Measurements from ENCODE around the gene TMEM245. TPM values are rescaled to one million over a fixed set of nuclear protein-coding genes. Genes with fewer than 3 reads are reported as not detected.
"Not testable (repeated sequence)": the region's sequence is repeated elsewhere in the genome, so short reads cannot be mapped to it uniquely, and the experiment has no call there.

TMEM245 gene
- polyA plus RNA-seq, 2 donors, result 4.0 to 7.4 TPM

DNA sequence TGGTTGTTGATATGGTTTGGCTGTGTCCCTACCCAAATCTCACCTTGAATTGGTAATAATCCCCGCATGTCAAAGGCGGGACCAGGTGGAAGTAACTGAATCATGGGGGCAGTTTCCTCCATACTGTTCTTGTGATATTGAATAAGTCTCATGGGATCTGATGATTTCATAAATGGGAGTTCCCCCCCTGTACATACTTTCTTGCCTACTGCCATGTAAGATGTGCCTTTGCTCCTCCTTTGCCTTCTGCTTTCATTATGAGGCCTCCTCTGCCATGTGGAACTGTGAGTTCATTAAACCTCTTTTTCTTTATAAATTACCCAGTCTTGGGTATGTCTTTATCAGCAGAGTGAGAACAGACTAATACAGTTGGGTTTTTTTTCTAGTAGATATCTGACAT is 148.4 kb downstream of the TMEM245 start:
- H3K4me1 ChIP-seq (ENCODE audit: control insufficient read depth in 2 of 2, insufficient read depth in 2 of 2, low read length in 1 of 2); H3K27ac ChIP-seq (ENCODE audit: low read depth in 2 of 2, low read length in 1 of 2); H3K9me3 ChIP-seq (ENCODE audit: control insufficient read depth in 2 of 2, insufficient read depth in 1 of 2, low read depth in 1 of 2, low read length in 1 of 2); H3K36me3 ChIP-seq (ENCODE audit: control insufficient read depth in 2 of 2, insufficient read depth in 2 of 2, low read length in 1 of 2); H3K27me3 ChIP-seq (ENCODE audit: control insufficient read depth in 1 of 2, insufficient read depth in 2 of 2, low read length in 2 of 2); H3K4me3 ChIP-seq (ENCODE audit: low read depth in 1 of 2, low read length in 2 of 2): not testable (repeated sequence)
- WGBS, 2 donors, result 95 to 100% methylated on average over 2 of the region's 2 CpGs

GRCh38 chr9:108967916-108968315 is 151.8 kb downstream of the TMEM245 start:
- Histone ChIP-seq H3K9me3 (ENCODE audit: control insufficient read depth in 2 of 2, insufficient read depth in 1 of 2, low read depth in 1 of 2, low read length in 1 of 2) (no peaks in the 10 kb centered on the region), H3K36me3 (ENCODE audit: control insufficient read depth in 2 of 2, insufficient read depth in 2 of 2, low read length in 1 of 2) (no peaks in the 10 kb centered on the region), H3K27ac (ENCODE audit: low read depth in 2 of 2, low read length in 1 of 2) (no peak overlapping the region), H3K4me3 (ENCODE audit: low read depth in 1 of 2, low read length in 2 of 2) (no peak overlapping the region), H3K4me1 (ENCODE audit: control insufficient read depth in 2 of 2, insufficient read depth in 2 of 2, low read length in 1 of 2) (no peaks in the 10 kb centered on the region), H3K27me3 (ENCODE audit: control insufficient read depth in 1 of 2, insufficient read depth in 2 of 2, low read length in 2 of 2) (no peaks in the 10 kb centered on the region)

Other genes starting within 250 kb of the TMEM245 start
- gene ELP1, start 185.8 kb downstream of the TMEM245 start, polyA plus RNA-seq, result 1 to 10 TPM; 8.9 to 9.5 TPM
- gene ABITRAM, start 185.5 kb downstream of the TMEM245 start, polyA plus RNA-seq, result 10 to 100 TPM; 12.5 to 19.4 TPM
- 10 to 100 TPM; 13.5 to 15.0 TPM for gene CTNNAL1, start 106.4 kb downstream of the TMEM245 start, polyA plus RNA-seq
- under 1 TPM; 0.08 to 0.20 TPM for gene FRRS1L, start 47.3 kb upstream of the TMEM245 start, polyA plus RNA-seq
- 1 to 10 TPM in 1 of 2 donors, under 1 TPM in 1; 0.62 to 1.3 TPM for gene EPB41L4B, start 201.1 kb upstream of the TMEM245 start, polyA plus RNA-seq